K562 (cell line): Measurements from ENCODE around the gene SKAP1. TPM values are rescaled to one million over a fixed set of nuclear protein-coding genes. Genes with fewer than 3 reads are reported as not detected.

Experiments used
- ATAC-seq: fragments of 200-7000 bp; cut with Tn5 transposase; 3 replicates; pipeline ENCODE4 v1.9.1; 2020; ENCODE audit warnings: moderate library complexity
- BruUV-seq: library from RNA; stranded (reverse); fragments of 400-500 nt; replicated peaks from 2 replicates; lab custom pipeline; 2021; lab: Mats Ljungman, UMichigan
- CTCF ChIA-PET: fragments of 300-600 bp; formaldehyde crosslinking; extraction: SDS; loops from one replicate; lab custom pipeline; 2021; ENCODE audit warnings: low intra/inter-chr PET ratio; lab: Yijun Ruan, JAX
- POLR2A ChIA-PET: fragments of 300-600, 350-650 bp; sonication (Branson Sonifier 250); formaldehyde crosslinking; extraction: SDS; loops from one replicate; lab custom pipeline; 2021; ENCODE audit warnings: antibody characterized with exemption, inconsistent platforms; lab: Yijun Ruan, JAX
- DNase-seq, 4 experiments: peaks; one replicate each; pipeline versions ENCODE4 v3.0.0 to v3.0.0-alpha.2; 2011 to 2018; ENCODE audit warnings: low spot score in 3 of 4, mixed read lengths in 3 of 4; ENCODE audit errors: extremely low read depth in 1 of 4
- FAIRE-seq: peaks from 2 replicates; lab custom pipeline; 2011; peaks lifted over from hg19 to GRCh38; lab: Jason Lieb, UNC
- H2AFZ ChIP-seq: 2 replicates; pipeline ENCODE4 v1.6.0; 2011; ENCODE audit warnings: low read depth, low read length, control low read depth, inconsistent platforms
- H3K27ac ChIP-seq: fragments of 200-600 bp; 3 replicates; pipeline ENCODE4 v1.8.0; 2011; ENCODE audit warnings: low read depth, mild to moderate bottlenecking, control low read depth, inconsistent platforms, low read length, moderate library complexity, mixed read lengths; ENCODE audit errors: extremely low read depth
- H3K27me3 ChIP-seq, 2 experiments: fragments of 300-600 bp in 1 of 2; 2 replicates in 1 of 2; 3 replicates in 1 of 2; pipeline versions ENCODE4 v1.6.0 to v1.8.0; 2011; ENCODE audit warnings: inconsistent platforms in 2 of 2, low read length in 2 of 2, mild to moderate bottlenecking in 1 of 2, mixed read lengths in 1 of 2, moderate library complexity in 1 of 2; ENCODE audit not compliant: control insufficient read depth in 2 of 2, insufficient read depth in 2 of 2
- H3K36me3 ChIP-seq: fragments of 300-600 bp; 3 replicates; pipeline ENCODE4 v1.8.0; 2011; ENCODE audit warnings: mild to moderate bottlenecking, low read length, inconsistent platforms; ENCODE audit not compliant: control insufficient read depth, insufficient read depth
- H3K4me1 ChIP-seq, 2 experiments: fragments of 200-600 bp in 1 of 2; replicated peaks in 1 of 2; 2 replicates in 1 of 2; 3 replicates in 1 of 2; pipeline versions ENCODE4 v1.5.1 to v1.8.0; 2011; ENCODE audit warnings: inconsistent platforms in 2 of 2, low read length in 2 of 2, mild to moderate bottlenecking in 1 of 2, mixed read lengths in 1 of 2, moderate library complexity in 1 of 2; ENCODE audit not compliant: control insufficient read depth in 2 of 2, insufficient read depth in 2 of 2
- H3K4me2 ChIP-seq: 2 replicates; pipeline ENCODE4 v1.6.1; 2011; ENCODE audit warnings: low read length, control low read depth, inconsistent platforms, mixed read lengths; ENCODE audit not compliant: insufficient read depth
- H3K4me3 ChIP-seq: fragments of 200-600 bp; sonication (generic), shearing (Covaris generic); 2 replicates; pipeline ENCODE4 v1.5.1; 2016; ENCODE audit warnings: control low read depth, inconsistent platforms
- H3K79me2 ChIP-seq: fragments of 200-600 bp; 3 replicates; pipeline ENCODE4 v1.8.0; 2011; ENCODE audit warnings: low read length, inconsistent platforms; ENCODE audit not compliant: control insufficient read depth, insufficient read depth
- H3K9ac ChIP-seq, 2 experiments: 2 replicates each; pipeline versions ENCODE4 v1.6.0 to v1.6.1; 2011; ENCODE audit warnings: low read depth in 2 of 2, low read length in 2 of 2, control low read depth in 1 of 2, inconsistent platforms in 1 of 2, mild to moderate bottlenecking in 1 of 2, mixed read lengths in 1 of 2; ENCODE audit not compliant: insufficient read depth in 1 of 2
- H3K9me1 ChIP-seq: one replicate; pipeline ENCODE4 v1.6.0; 2011; ENCODE audit warnings: inconsistent platforms, mild to moderate bottlenecking, low read length, moderate library complexity; ENCODE audit not compliant: control insufficient read depth, insufficient read depth
- H3K9me3 ChIP-seq: replicated peaks from 2 replicates; pipeline ENCODE4 v1.5.1; 2011; ENCODE audit warnings: low read depth, low read length, inconsistent platforms; ENCODE audit not compliant: control insufficient read depth, insufficient read depth
- H4K20me1 ChIP-seq: replicated peaks from 2 replicates; pipeline ENCODE4 v1.6.1; 2011; ENCODE audit warnings: low read length, inconsistent platforms, mixed read lengths; ENCODE audit not compliant: control insufficient read depth, insufficient read depth
- EP400 ChIP-seq: fragments of 450-650 bp; IDR thresholded peaks from 2 replicates; pipeline ENCODE4 v1.6.1; 2017; ENCODE audit warnings: antibody characterized with exemption, mild to moderate bottlenecking, moderate library complexity
- FOXA1 ChIP-seq: fragments of 450-650 bp; IDR thresholded peaks from 2 replicates; pipeline ENCODE4 v1.6.1; 2016; ENCODE audit warnings: mild to moderate bottlenecking, borderline replicate concordance
- FOXA3 ChIP-seq, 2 experiments: fragments of 450-650 bp in 1 of 2; sonication (generic) in 1 of 2; formaldehyde crosslinking; IDR thresholded peaks in 1 of 2; conservative IDR thresholded peaks in 1 of 2; 2 replicates each; pipeline versions ENCODE4 v1.4.0 to v1.8.0; 2020 to 2022; ENCODE audit warnings: mild to moderate bottlenecking in 2 of 2, missing genetic modification reagents in 1 of 2
- KLF16 ChIP-seq: IDR thresholded peaks from 2 replicates; pipeline ENCODE4 v1.6.1; 2016; ENCODE audit warnings: antibody characterized with exemption
- RAD21 ChIP-seq, 2 experiments: fragments of 250-450 bp in 1 of 2; fragments of 450-650 bp in 1 of 2; sonication (Bioruptor Pico) in 1 of 2; formaldehyde crosslinking in 1 of 2; IDR thresholded peaks in 1 of 2; conservative IDR thresholded peaks in 1 of 2; 2 replicates each; pipeline versions ENCODE4 v1.4.0 to v1.8.0; 2020 to 2022; ENCODE audit warnings: mild to moderate bottlenecking in 2 of 2, moderate library complexity in 1 of 2
- SPI1 ChIP-seq: IDR thresholded peaks from 2 replicates; pipeline ENCODE4 v1.6.1; 2011; ENCODE audit warnings: low read depth, low read length, control low read depth, borderline replicate concordance
- TEAD4 ChIP-seq, 2 experiments: sonication (generic) in 1 of 2; formaldehyde crosslinking in 1 of 2; IDR thresholded peaks; 2 replicates each; pipeline versions ENCODE4 v1.6.1 to v1.8.0; 2012 to 2022; ENCODE audit warnings: borderline replicate concordance in 1 of 2, inconsistent platforms in 1 of 2, low read length in 1 of 2, mild to moderate bottlenecking in 1 of 2, missing genetic modification reagents in 1 of 2
- TSC22D4 ChIP-seq: fragments of 450-650 bp; IDR thresholded peaks from 2 replicates; pipeline ENCODE4 v1.6.1; 2016; ENCODE audit warnings: missing genetic modification characterization, missing biosample characterization, control low read depth
- ZNF263 ChIP-seq: sonication (generic); formaldehyde crosslinking; IDR thresholded peaks from 2 replicates; pipeline ENCODE4 v1.8.0; 2022; ENCODE audit warnings: mild to moderate bottlenecking, missing genetic modification reagents, borderline replicate concordance
- WGBS: fragments of 100-300 bp; shearing (Covaris generic); methylation state at CpG from one replicate; pipeline ENCODE4 v1.1.6; 2016; ENCODE audit warnings: low coverage, mixed read lengths; ENCODE audit not compliant: insufficient coverage; ENCODE audit errors: missing lambda C conversion rate; 5-methylcytosine and 5-hydroxymethylcytosine counted together
- in situ Hi-C: fragments of 300-500 bp; cut with MboI; formaldehyde crosslinking; loops from 4 replicates; pipeline ENCODE4 v1.15.0; 2018; ENCODE audit warnings: inconsistent platforms, mixed read lengths
- intact Hi-C: fragments of 100-400 bp; cut with micrococcal nuclease; formaldehyde crosslinking; loops from 2 replicates; pipeline ENCODE4 v1.14.2; 2022
- polyA plus RNA-seq, 8 experiments: library from polyadenylated mRNA; depleted of rRNA in 4 of 8; stranded (reverse) in 5 of 8; unstranded in 3 of 8; fragments of >200 nt; fragmentation: Nextera tagmentation in 2 of 8; fragmentation: Illumina TruSeq in 1 of 8; extraction: Ambion mirVana in 2 of 8; extraction: Trizol in 1 of 8; gene quantifications; 2 replicates each; pipeline versions ENCODE4 v1.2.1 to v1.2.3, GENCODE V29; 2011 to 2014; ENCODE audit warnings: inconsistent platforms in 1 of 8, missing spikeins in 1 of 8
- total RNA-seq, 7 experiments: library from RNA; depleted of rRNA in 6 of 7; stranded (reverse); fragments of >200 nt in 6 of 7; fragmentation: Illumina TruSeq in 2 of 7; extraction: Trizol in 2 of 7; gene quantifications; 2 replicates each; pipeline versions ENCODE4 v1.2.1 to v1.2.3, GENCODE V29; 2011 to 2021; ENCODE audit warnings: low replicate concordance in 1 of 7
- TF ChIP-seq, protein P1 (sequence below): IDR thresholded peaks from 2 replicates; pipeline ENCODE4 v1.6.1; 2016; ENCODE audit warnings: missing genetic modification characterization, missing compliant biosample characterization
- TF ChIP-seq, protein P2 (sequence below): fragments of 200-800 bp; sonication (Bioruptor generic); IDR thresholded peaks from 2 replicates; pipeline ENCODE4 v1.6.1; 2017; ENCODE audit warnings: missing genetic modification characterization, missing compliant biosample characterization
- TF ChIP-seq, protein P3 (sequence below): fragments of 250-450 bp; sonication (Bioruptor Pico); IDR thresholded peaks from 2 replicates; pipeline ENCODE4 v1.4.0; 2020
- TF ChIP-seq, protein P4 (sequence below): fragments of 450-650 bp; formaldehyde crosslinking; IDR thresholded peaks from 2 replicates; pipeline ENCODE4 v1.4.0; 2020; ENCODE audit warnings: mild to moderate bottlenecking, moderate library complexity

The SKAP1 gene
- total and polyA plus RNA-seq, 9 of the 15 experiments (the other 6 are each of a cell fraction or from before 2014, with no cell fraction given) = 0.06 to 0.80 (median 0.10) TPM; not detected in 4

DNA sequence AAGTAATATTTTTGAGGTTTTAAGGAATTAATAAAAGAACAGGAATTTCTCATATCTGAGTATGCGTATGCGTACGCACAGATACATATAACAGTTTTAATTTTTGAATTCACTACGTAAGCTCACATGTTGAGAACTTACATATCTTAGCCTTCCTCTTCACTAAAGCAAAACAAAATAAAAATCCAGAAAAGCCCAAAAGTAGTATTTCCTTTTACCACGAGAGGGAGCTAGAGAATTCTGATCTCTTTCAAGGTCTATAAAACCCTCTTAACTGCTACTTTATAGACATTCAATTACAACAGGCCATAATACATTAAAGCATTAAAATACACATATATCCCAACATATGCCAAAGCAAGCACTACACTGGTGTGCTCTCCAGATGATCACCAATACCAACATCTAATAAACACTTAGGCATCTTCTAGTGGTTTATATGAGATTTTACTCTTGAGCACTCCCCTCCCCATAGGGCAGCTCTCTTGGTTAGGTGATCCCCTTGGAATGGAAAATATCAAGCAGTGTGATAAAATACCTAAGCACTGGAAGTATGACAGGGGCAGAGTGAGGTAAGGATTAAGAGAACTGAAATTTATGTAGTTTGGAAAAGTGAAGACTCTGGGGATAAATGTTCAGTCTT is 94.0 kb downstream of the SKAP1 start:
- H3K27ac ChIP-seq = no peak overlapping the region
- BruUV-seq = no TSS peak
- ATAC-seq = peak; percentile 65
- TF ChIP-seq FOXA3 (CRISPR knock-in tag; conservative IDR thresholded peaks at IDR 0.05 in 1 of 2, IDR thresholded peaks at IDR 0.05 in 1 of 2) (no peak), KLF16 (0 out of 2 replicates have a peak, but pooled peaks have one; percentile 24), SPI1 (no peak), TSC22D4 (tag) (no peak), TEAD4 (IDR thresholded peaks at IDR 0.05; ENCODE audit: low read length) (no peak), TEAD4 (CRISPR knock-in tag; IDR thresholded peaks at IDR 0.05; ENCODE audit: borderline replicate concordance) (no peak), FOXA1 (no peak), EP400 (0 out of 2 replicates have a peak, but pooled peaks have one; percentile 36), ZNF263 (no peak), RAD21 (CRISPR knock-in tag; conservative IDR thresholded peaks at IDR 0.05 in 1 of 2, IDR thresholded peaks at IDR 0.05 in 1 of 2) (peak; percentile 82 to 92)
- TF ChIP-seq, protein P1, sequence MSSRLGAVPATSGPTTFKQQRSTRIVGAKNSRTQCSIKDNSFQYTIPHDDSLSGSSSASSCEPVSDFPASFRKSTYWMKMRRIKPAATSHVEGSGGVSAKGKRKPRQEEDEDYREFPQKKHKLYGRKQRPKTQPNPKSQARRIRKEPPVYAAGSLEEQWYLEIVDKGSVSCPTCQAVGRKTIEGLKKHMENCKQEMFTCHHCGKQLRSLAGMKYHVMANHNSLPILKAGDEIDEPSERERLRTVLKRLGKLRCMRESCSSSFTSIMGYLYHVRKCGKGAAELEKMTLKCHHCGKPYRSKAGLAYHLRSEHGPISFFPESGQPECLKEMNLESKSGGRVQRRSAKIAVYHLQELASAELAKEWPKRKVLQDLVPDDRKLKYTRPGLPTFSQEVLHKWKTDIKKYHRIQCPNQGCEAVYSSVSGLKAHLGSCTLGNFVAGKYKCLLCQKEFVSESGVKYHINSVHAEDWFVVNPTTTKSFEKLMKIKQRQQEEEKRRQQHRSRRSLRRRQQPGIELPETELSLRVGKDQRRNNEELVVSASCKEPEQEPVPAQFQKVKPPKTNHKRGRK = no peak
- TF ChIP-seq, protein P2, sequence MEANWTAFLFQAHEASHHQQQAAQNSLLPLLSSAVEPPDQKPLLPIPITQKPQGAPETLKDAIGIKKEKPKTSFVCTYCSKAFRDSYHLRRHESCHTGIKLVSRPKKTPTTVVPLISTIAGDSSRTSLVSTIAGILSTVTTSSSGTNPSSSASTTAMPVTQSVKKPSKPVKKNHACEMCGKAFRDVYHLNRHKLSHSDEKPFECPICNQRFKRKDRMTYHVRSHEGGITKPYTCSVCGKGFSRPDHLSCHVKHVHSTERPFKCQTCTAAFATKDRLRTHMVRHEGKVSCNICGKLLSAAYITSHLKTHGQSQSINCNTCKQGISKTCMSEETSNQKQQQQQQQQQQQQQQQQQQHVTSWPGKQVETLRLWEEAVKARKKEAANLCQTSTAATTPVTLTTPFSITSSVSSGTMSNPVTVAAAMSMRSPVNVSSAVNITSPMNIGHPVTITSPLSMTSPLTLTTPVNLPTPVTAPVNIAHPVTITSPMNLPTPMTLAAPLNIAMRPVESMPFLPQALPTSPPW (CRISPR knock-in tag) = peak; percentile 23; the same call in 1 of the 2 replicates
- TF ChIP-seq, protein P3, sequence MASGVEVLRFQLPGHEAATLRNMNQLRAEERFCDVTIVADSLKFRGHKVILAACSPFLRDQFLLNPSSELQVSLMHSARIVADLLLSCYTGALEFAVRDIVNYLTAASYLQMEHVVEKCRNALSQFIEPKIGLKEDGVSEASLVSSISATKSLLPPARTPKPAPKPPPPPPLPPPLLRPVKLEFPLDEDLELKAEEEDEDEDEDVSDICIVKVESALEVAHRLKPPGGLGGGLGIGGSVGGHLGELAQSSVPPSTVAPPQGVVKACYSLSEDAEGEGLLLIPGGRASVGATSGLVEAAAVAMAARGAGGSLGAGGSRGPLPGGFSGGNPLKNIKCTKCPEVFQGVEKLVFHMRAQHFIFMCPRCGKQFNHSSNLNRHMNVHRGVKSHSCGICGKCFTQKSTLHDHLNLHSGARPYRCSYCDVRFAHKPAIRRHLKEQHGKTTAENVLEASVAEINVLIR (CRISPR knock-in tag) = no peak
- TF ChIP-seq, protein P4, sequence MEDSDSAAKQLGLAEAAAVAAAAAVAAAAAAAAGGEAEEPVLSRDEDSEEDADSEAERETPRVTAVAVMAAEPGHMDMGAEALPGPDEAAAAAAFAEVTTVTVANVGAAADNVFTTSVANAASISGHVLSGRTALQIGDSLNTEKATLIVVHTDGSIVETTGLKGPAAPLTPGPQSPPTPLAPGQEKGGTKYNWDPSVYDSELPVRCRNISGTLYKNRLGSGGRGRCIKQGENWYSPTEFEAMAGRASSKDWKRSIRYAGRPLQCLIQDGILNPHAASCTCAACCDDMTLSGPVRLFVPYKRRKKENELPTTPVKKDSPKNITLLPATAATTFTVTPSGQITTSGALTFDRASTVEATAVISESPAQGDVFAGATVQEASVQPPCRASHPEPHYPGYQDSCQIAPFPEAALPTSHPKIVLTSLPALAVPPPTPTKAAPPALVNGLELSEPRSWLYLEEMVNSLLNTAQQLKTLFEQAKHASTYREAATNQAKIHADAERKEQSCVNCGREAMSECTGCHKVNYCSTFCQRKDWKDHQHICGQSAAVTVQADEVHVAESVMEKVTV (CRISPR knock-in tag) = peak; percentile 50; the same call in 1 of the 2 replicates

More for the DNA sequence above, 94.0 kb downstream of the SKAP1 start:
- H3K36me3 ChIP-seq = no peaks in the 10 kb centered on the region
- no peaks in the 10 kb centered on the region for H3K9me3 ChIP-seq
- in situ Hi-C loops (loop anchor here (5.0 kb wide), 1 partner anchor 256 kb away; the partner anchor contains the start of genes HOXB3 and HOXB5), intact Hi-C loops (loop anchor here (1.0 to 5.0 kb wide), 3 partner anchors 38 to 184 kb away; no protein-coding TSS in a partner anchor)
- DNase-seq (peak; percentile 14 to 64 (median 29)), FAIRE-seq (peak; percentile 75)
- POLR2A ChIA-PET = interaction anchor here (0.6 to 1.9 kb wide), 6 partner anchors 9 to 286 kb away, joined by 3 to 6 read pairs (median 3); no protein-coding TSS in a partner anchor
- H3K9me1 ChIP-seq = no peaks in the 10 kb centered on the region
- no peaks in the 10 kb centered on the region for H4K20me1 ChIP-seq
- CTCF ChIA-PET = interaction anchor here (0.7 to 2.4 kb wide), 10 partner anchors 16 to 455 kb away, joined by 3 to 19 read pairs (median 4); partner anchors contain the start of genes HOXB3 and HOXB5
- H3K4me1 ChIP-seq = no peaks in the 10 kb centered on the region
- WGBS = 2% methylated on average over 5 of the region's 5 CpGs
- no peaks in the 10 kb centered on the region for H3K27me3 ChIP-seq
- H3K4me3 ChIP-seq = no peak overlapping the region
- no peak overlapping the region for H3K9ac ChIP-seq
- H3K79me2 ChIP-seq = no peaks in the 10 kb centered on the region
- H2AFZ ChIP-seq = no peak overlapping the region
- H3K4me2 ChIP-seq = no peak overlapping the region
